HepG2 (cell line): Measurements from ENCODE around the gene C20orf144. TPM values are rescaled to one million over a fixed set of nuclear protein-coding genes. Genes with fewer than 3 reads are reported as not detected.

Experiments used
- CEBPB ChIP-seq: IDR thresholded peaks from 2 replicates; pipeline ENCODE4 v1.6.1; 2011; ENCODE audit warnings: low read depth, low read length, improper control_type of control experiment, borderline replicate concordance
- CENPT ChIP-seq: sonication (generic); formaldehyde crosslinking; IDR thresholded peaks from 2 replicates; pipeline ENCODE4 v1.8.0; 2022; ENCODE audit warnings: low read depth, mild to moderate bottlenecking, moderate library complexity, missing genetic modification reagents
- IKZF5 ChIP-seq: IDR thresholded peaks from 2 replicates; pipeline ENCODE4 v1.6.1; 2018; ENCODE audit warnings: missing genetic modification reagents, mild to moderate bottlenecking, missing compliant biosample characterization
- RORA ChIP-seq: sonication (generic); formaldehyde crosslinking; IDR thresholded peaks from 2 replicates; pipeline ENCODE4 v1.5.0; 2020; ENCODE audit warnings: mild to moderate bottlenecking, missing genetic modification reagents, moderate library complexity
- TERF1 ChIP-seq: sonication (generic); formaldehyde crosslinking; IDR thresholded peaks from 2 replicates; pipeline ENCODE4 v1.8.0; 2022; ENCODE audit warnings: mild to moderate bottlenecking, missing genetic modification reagents, moderate library complexity
- ZBTB10 ChIP-seq: sonication (generic); formaldehyde crosslinking; IDR thresholded peaks from 2 replicates; pipeline ENCODE4 v1.4.0; 2020; ENCODE audit warnings: missing genetic modification reagents, borderline replicate concordance
- ZNF556 ChIP-seq: sonication (generic); formaldehyde crosslinking; IDR thresholded peaks from 2 replicates; pipeline ENCODE4 v1.4.0; 2020; ENCODE audit warnings: mild to moderate bottlenecking, missing genetic modification reagents, borderline replicate concordance
- ZNF629 ChIP-seq: sonication (generic); formaldehyde crosslinking; conservative IDR thresholded peaks from 2 replicates; pipeline ENCODE4 v1.5.0; 2020; ENCODE audit warnings: missing genetic modification reagents
- ZNF770 ChIP-seq: sonication (generic); formaldehyde crosslinking; IDR thresholded peaks from 2 replicates; pipeline ENCODE4 v1.5.0; 2020; ENCODE audit warnings: mild to moderate bottlenecking, missing genetic modification reagents
- polyA plus RNA-seq, 8 experiments: library from polyadenylated mRNA; depleted of rRNA in 3 of 8; stranded (reverse) in 7 of 8; unstranded in 1 of 8; fragments of >200 nt; fragmentation: Illumina TruSeq in 4 of 8; extraction: Trizol in 4 of 8; gene quantifications; 2 replicates each; pipeline versions ENCODE4 v1.2.1 to v1.2.3, GENCODE V29; 2011 to 2016; ENCODE audit warnings: low read depth in 4 of 8, missing spikeins in 1 of 8, mixed read lengths in 1 of 8; ENCODE audit not compliant: insufficient read depth in 1 of 8
- total RNA-seq, 5 experiments: library from RNA; depleted of rRNA; stranded (reverse); fragments of >200 nt; fragmentation: Illumina TruSeq; extraction: Trizol; gene quantifications; 2 replicates each; pipeline ENCODE4 v1.2.3, GENCODE V29; 2016; ENCODE audit warnings: low read depth in 1 of 5
- TF ChIP-seq, protein P1 (sequence below): sonication (generic); formaldehyde crosslinking; IDR thresholded peaks from 2 replicates; pipeline ENCODE4 v1.4.0; 2020; ENCODE audit warnings: missing genetic modification reagents, borderline replicate concordance
- TF ChIP-seq, protein P2 (sequence below): IDR thresholded peaks from 2 replicates; pipeline ENCODE4 v1.6.1; 2016; ENCODE audit warnings: missing compliant biosample characterization, missing genetic modification reagents, borderline replicate concordance
- TF ChIP-seq, protein P3 (sequence below): sonication (generic); formaldehyde crosslinking; IDR thresholded peaks from 2 replicates; pipeline ENCODE4 v1.5.1; 2020; ENCODE audit warnings: mild to moderate bottlenecking, missing genetic modification reagents, moderate library complexity

The C20orf144 gene
- total and polyA plus RNA-seq, 2 of the 13 experiments (the other 11 are each of a cell fraction or from before 2014, with no cell fraction given) = 0.09 to 0.16 TPM

DNA sequence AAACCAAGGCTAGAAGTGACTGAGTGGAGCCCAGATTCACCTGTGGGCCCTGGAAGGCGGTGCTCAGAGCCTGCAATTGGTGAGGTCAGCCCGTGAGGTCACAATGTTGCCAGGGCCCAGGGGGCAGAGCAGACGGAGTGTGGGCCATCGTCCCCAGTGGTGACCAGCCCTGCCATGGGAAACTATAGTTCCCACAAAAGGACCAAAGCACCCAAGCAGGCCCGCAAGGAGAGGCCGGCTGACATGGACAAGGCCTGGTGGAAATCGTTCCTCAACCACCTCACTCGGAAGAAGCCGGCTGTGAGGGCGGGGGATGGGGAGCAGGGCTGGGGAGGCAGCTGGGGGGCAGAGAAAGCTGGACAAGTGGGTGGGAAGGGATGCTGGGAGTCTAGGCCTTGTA, at the start of gene C20orf144 (continued):
- TF ChIP-seq, protein P1, sequence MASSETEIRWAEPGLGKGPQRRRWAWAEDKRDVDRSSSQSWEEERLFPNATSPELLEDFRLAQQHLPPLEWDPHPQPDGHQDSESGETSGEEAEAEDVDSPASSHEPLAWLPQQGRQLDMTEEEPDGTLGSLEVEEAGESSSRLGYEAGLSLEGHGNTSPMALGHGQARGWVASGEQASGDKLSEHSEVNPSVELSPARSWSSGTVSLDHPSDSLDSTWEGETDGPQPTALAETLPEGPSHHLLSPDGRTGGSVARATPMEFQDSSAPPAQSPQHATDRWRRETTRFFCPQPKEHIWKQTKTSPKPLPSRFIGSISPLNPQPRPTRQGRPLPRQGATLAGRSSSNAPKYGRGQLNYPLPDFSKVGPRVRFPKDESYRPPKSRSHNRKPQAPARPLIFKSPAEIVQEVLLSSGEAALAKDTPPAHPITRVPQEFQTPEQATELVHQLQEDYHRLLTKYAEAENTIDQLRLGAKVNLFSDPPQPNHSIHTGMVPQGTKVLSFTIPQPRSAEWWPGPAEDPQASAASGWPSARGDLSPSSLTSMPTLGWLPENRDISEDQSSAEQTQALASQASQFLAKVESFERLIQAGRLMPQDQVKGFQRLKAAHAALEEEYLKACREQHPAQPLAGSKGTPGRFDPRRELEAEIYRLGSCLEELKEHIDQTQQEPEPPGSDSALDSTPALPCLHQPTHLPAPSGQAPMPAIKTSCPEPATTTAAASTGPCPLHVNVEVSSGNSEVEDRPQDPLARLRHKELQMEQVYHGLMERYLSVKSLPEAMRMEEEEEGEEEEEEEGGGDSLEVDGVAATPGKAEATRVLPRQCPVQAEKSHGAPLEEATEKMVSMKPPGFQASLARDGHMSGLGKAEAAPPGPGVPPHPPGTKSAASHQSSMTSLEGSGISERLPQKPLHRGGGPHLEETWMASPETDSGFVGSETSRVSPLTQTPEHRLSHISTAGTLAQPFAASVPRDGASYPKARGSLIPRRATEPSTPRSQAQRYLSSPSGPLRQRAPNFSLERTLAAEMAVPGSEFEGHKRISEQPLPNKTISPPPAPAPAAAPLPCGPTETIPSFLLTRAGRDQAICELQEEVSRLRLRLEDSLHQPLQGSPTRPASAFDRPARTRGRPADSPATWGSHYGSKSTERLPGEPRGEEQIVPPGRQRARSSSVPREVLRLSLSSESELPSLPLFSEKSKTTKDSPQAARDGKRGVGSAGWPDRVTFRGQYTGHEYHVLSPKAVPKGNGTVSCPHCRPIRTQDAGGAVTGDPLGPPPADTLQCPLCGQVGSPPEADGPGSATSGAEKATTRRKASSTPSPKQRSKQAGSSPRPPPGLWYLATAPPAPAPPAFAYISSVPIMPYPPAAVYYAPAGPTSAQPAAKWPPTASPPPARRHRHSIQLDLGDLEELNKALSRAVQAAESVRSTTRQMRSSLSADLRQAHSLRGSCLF = no peak
- TF ChIP-seq RORA (no peak), ZBTB10 (CRISPR knock-in tag) (no peak), ZNF629 (CRISPR knock-in tag) (no peak), CEBPB (no peak), IKZF5 (CRISPR knock-in tag) (no peak), ZNF770 (CRISPR knock-in tag) (no peak), TERF1 (CRISPR knock-in tag) (no peak), ZNF556 (CRISPR knock-in tag) (0 out of 2 replicates have a peak, but pooled peaks have one; percentile 49), CENPT (no peak)
- TF ChIP-seq, protein P2, sequence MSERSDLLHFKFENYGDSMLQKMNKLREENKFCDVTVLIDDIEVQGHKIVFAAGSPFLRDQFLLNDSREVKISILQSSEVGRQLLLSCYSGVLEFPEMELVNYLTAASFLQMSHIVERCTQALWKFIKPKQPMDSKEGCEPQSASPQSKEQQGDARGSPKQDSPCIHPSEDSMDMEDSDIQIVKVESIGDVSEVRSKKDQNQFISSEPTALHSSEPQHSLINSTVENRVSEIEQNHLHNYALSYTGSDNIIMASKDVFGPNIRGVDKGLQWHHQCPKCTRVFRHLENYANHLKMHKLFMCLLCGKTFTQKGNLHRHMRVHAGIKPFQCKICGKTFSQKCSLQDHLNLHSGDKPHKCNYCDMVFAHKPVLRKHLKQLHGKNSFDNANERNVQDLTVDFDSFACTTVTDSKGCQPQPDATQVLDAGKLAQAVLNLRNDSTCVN (CRISPR knock-in tag) = no peak
- TF ChIP-seq, protein P3, sequence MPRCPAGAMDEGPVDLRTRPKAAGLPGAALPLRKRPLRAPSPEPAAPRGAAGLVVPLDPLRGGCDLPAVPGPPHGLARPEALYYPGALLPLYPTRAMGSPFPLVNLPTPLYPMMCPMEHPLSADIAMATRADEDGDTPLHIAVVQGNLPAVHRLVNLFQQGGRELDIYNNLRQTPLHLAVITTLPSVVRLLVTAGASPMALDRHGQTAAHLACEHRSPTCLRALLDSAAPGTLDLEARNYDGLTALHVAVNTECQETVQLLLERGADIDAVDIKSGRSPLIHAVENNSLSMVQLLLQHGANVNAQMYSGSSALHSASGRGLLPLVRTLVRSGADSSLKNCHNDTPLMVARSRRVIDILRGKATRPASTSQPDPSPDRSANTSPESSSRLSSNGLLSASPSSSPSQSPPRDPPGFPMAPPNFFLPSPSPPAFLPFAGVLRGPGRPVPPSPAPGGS (CRISPR knock-in tag) = 0 out of 2 replicates have a peak, but pooled peaks have one; percentile 39
